ENCODE results near the gene CORO2B.

DNA sequence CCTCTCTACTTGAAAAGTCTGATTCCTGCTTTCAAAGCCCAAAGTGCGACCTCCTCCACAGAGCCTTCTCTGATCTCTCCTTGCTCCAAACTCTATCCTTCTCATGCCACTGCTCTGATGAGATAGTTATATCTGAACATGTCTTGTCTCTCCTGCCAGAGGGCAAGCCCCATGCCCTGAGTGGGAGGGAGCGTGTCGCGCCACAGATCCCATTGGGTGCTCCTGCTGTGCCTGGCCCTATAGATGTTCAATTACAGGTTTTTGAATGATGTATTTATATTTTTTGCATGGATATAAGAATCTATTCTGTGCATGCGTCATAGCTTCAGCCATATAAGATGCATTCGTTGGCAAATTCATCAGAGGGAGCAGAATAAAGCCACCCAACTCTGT is 20.4 kb downstream of the CORO2B start:
- TF ChIP-seq, protein P1, sequence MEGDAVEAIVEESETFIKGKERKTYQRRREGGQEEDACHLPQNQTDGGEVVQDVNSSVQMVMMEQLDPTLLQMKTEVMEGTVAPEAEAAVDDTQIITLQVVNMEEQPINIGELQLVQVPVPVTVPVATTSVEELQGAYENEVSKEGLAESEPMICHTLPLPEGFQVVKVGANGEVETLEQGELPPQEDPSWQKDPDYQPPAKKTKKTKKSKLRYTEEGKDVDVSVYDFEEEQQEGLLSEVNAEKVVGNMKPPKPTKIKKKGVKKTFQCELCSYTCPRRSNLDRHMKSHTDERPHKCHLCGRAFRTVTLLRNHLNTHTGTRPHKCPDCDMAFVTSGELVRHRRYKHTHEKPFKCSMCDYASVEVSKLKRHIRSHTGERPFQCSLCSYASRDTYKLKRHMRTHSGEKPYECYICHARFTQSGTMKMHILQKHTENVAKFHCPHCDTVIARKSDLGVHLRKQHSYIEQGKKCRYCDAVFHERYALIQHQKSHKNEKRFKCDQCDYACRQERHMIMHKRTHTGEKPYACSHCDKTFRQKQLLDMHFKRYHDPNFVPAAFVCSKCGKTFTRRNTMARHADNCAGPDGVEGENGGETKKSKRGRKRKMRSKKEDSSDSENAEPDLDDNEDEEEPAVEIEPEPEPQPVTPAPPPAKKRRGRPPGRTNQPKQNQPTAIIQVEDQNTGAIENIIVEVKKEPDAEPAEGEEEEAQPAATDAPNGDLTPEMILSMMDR (IDR thresholded peaks at IDR 0.05): no peak
- TF ChIP-seq POLR2A (IDR thresholded peaks at IDR 0.05): no peak
